ENCODE results near the gene SCYGR6.

SCYGR6 gene

DNA sequence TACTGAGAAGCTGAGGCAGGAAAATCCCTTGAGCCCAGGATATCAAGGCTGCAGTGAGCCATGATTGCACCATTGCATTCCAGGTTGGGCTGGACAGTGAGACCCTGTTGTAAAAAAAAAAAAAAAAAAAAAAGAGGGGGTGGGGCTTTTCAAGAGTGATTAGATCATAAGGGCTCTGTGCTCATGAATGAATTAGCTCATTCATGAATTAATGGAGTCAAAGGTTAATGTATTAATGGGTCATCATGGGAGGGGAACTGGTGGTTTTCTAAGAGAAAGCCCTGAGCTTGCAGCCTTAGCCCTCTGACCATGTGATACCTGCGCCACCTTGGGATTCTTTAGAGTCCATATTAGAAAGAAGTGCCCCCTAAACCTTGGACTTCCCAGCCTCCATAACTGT is 11.3 kb downstream of the SCYGR6 start:
- no peak for DNase-seq (ENCODE audit: low read depth)

- DNase-seq (ENCODE audit: low read depth), result no peak
Measured at GRCh38 chr2:227710986-227711385, 13.6 kb downstream of the SCYGR6 start.

DNA sequence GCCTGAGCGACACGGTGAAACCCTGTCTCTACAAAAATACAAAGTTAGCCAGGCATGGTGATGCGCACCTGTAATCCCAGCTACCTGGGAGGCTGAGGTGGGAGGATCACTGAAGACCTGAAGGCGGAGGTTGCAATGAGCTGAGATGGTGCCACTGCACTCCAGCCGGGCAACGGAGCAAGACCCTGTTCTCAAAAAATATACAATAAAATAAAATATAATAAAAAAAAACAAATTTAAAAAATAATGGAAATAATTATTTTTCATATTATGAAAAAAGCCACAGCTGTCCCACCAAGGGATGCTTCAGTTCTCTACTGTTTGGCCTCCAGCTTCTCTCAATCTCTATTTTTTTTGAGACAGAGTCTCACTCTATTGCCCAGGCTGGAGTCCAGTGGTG is 17.2 kb downstream of the SCYGR6 start:
- DNase-seq (ENCODE audit: low read depth), result no peak

DNA sequence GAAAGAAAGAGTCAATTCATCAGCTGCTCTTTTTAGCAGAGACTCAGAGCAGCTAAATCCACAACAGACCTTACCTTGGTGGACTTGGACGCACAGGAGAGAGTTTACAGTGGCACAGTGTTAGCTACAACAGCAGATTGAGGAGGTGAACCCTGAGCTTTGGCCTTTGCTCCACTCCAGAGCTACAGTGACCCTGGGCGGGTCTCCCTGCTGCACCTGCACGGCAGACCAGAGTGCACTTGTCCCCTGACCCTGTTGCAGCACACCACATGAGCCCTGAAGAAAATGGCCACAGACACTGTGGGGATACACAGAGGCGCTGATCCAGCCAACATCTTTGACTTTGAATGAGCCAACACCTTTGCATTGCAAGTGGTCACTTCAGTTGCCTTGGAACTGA is 17.7 kb downstream of the SCYGR6 start:
- no peak for DNase-seq (ENCODE audit: low read depth)

GRCh38 chr2:227703961-227704360 is 20.6 kb downstream of the SCYGR6 start:
- DNase-seq (ENCODE audit: low read depth), result no peak

GRCh38 chr2:227703280-227703732 is 21.3 kb downstream of the SCYGR6 start:
- no peak for DNase-seq (ENCODE audit: low read depth)

- no peak for DNase-seq (ENCODE audit: low read depth)
Measured at GRCh38 chr2:227701556-227701955, 23.0 kb downstream of the SCYGR6 start.

GRCh38 chr2:227696990-227697679 is 27.4 kb downstream of the SCYGR6 start:
- DNase-seq (ENCODE audit: low read depth), result no peak

- no peak for DNase-seq (ENCODE audit: low read depth)
Measured at GRCh38 chr2:227687189-227687588, 37.4 kb downstream of the SCYGR6 start.

DNA sequence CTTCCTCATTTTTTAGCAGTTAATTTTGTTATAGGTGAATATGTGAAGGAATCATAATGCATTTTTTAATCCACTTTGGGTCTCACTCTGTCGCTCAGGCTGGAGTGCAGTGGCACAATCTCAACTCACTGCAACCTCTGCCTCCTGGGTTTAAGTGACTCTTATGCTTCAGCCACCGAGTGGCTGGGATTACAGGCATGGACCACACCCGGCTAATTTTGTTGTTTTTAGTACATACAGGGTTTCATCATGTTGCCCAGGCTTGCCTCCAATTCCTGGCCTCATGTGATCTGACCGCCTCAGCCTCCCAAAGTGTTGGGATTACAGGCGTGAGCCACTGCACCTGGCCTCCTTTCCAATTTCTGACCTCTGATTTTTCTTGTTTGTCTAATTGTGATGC is 40.3 kb downstream of the SCYGR6 start:
- DNase-seq (ENCODE audit: low read depth), result no peak

DNA sequence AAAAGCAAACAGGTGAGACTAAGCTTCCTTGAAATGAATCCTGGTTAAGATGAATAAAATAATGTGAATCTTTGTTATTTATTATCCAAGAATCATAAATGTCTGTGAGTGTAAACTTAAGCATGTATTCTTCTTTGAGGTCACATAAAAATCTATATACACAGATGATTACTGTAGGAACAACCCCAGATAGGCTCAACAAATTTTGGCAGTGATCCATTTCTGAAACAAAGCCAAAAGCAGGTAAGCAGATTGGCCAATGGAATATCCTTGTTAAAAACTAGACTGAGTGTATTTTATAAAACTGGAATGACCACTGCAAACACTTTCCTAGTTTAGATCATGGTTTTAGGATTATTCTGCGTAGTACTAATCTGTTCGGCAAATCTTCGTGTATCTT is 46.6 kb downstream of the SCYGR6 start:
- DNase-seq (ENCODE audit: low read depth), result no peak

DNA sequence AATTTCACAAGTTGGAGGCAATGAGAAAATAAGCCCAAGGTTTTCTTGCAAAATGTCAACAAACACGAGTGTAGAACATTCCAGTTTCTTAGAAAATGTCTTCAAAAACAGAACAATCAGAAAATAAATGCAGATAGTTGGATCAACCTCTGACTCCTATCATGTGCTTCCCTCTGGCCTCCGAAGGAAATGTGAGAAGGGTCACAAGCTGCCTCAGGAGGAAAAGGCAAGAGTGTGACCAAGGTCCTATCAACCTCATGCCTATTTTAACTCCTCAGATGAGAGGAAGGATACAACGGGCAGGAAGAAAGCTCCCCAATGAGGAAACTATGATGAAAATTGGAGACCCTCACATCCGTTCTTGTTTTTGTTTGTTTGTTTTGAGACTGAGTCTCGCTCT is 50.1 kb downstream of the SCYGR6 start:
- no peak for DNase-seq (ENCODE audit: low read depth)
